Stimulated activated CD4-positive, alpha-beta T cell treated with anti-CD3 and anti-CD28 coated beads, Interleukin-4, amount 100 ng/mL, for 1 hour (primary cell): Measurements from ENCODE around the gene NEDD4L.
"Not testable (repeated sequence)": the region's sequence is repeated elsewhere in the genome, so short reads cannot be mapped to it uniquely, and the experiment has no call there.

Experiments used
- DNase-seq: peaks from one replicate; pipeline ENCODE4 v3.0.0-alpha.2; 2020

NEDD4L gene

GRCh38 chr18:58360324-58360723 lies 316.3 kb downstream of the NEDD4L start:
- no peak for DNase-seq

GRCh38 chr18:58361212-58361611 lies 317.2 kb downstream of the NEDD4L start:
- DNase-seq, result no peak

- no peak for DNase-seq
These were observed 318.1 kb downstream of the NEDD4L start for GRCh38 chr18:58362027-58362575.

- DNase-seq, result no peak
These were observed 318.8 kb downstream of the NEDD4L start for GRCh38 chr18:58362829-58363271.

- no peak for DNase-seq
These were observed 319.9 kb downstream of the NEDD4L start for GRCh38 chr18:58363767-58364540.

GRCh38 chr18:58364876-58365528 lies 321.0 kb downstream of the NEDD4L start:
- DNase-seq, result no peak

GRCh38 chr18:58367425-58368140 lies 323.6 kb downstream of the NEDD4L start:
- DNase-seq, result no peak

- DNase-seq, result no peak
These were observed 325.6 kb downstream of the NEDD4L start for GRCh38 chr18:58369616-58370015.

- DNase-seq, result no peak
These were observed 326.1 kb downstream of the NEDD4L start for GRCh38 chr18:58370038-58370580.

- DNase-seq, result no peak
These were observed 326.6 kb downstream of the NEDD4L start for GRCh38 chr18:58370612-58371011.

GRCh38 chr18:58373481-58373880 lies 329.5 kb downstream of the NEDD4L start:
- no peak for DNase-seq

GRCh38 chr18:58375051-58375450 lies 331.0 kb downstream of the NEDD4L start:
- no peak for DNase-seq

GRCh38 chr18:58378411-58379379 lies 334.7 kb downstream of the NEDD4L start:
- no peak for DNase-seq

- DNase-seq, result no peak
These were observed 335.4 kb downstream of the NEDD4L start for GRCh38 chr18:58379443-58379842.

- DNase-seq, result not testable (repeated sequence)
These were observed 336.1 kb downstream of the NEDD4L start for GRCh38 chr18:58380113-58380512.

- no peak for DNase-seq
These were observed 337.8 kb downstream of the NEDD4L start for GRCh38 chr18:58381676-58382411.

- no peak for DNase-seq
These were observed 338.4 kb downstream of the NEDD4L start for GRCh38 chr18:58382446-58382845.

GRCh38 chr18:58385472-58385871 lies 341.4 kb downstream of the NEDD4L start:
- no peak for DNase-seq

GRCh38 chr18:58386780-58387179 lies 342.8 kb downstream of the NEDD4L start:
- no peak for DNase-seq

- no peak for DNase-seq
These were observed 343.7 kb downstream of the NEDD4L start for GRCh38 chr18:58387716-58388115.

- no peak for DNase-seq
These were observed 344.7 kb downstream of the NEDD4L start for GRCh38 chr18:58388736-58389135.
